GM23338 (cell line): Measurements from ENCODE around the gene CHRNA4. TPM values are rescaled to one million over a fixed set of nuclear protein-coding genes. Genes with fewer than 3 reads are reported as not detected.

Experiments
- ATAC-seq: fragments of 200-7000 bp; cut with Tn5 transposase; 3 replicates; pipeline ENCODE4 v1.9.1; 2020
- DNase-seq: peaks from one replicate; pipeline ENCODE4 v3.0.0-alpha.2; 2015; ENCODE audit warnings: low spot score
- H2AFZ ChIP-seq: fragments of 200-600 bp; sonication (generic); 2 replicates; pipeline ENCODE4 v1.8.0; 2016; ENCODE audit warnings: antibody characterized with exemption, mild to moderate bottlenecking, moderate library complexity
- H3F3A ChIP-seq: fragments of 200-600 bp; sonication (generic); replicated peaks from 2 replicates; pipeline ENCODE4 v1.8.0; 2017; ENCODE audit warnings: antibody characterized with exemption, mixed run types, low read depth
- H3K27ac ChIP-seq: fragments of 200-600 bp; sonication (generic); 2 replicates; pipeline ENCODE4 v1.6.1; 2016; ENCODE audit warnings: low read depth
- H3K27me3 ChIP-seq: fragments of 200-600 bp; sonication (generic); 2 replicates; pipeline ENCODE4 v1.8.0; 2016; ENCODE audit warnings: mild to moderate bottlenecking, mixed run types, moderate library complexity; ENCODE audit not compliant: insufficient read depth
- H3K36me3 ChIP-seq: fragments of 200-600 bp; sonication (generic); 2 replicates; pipeline ENCODE4 v1.8.0; 2016; ENCODE audit warnings: mild to moderate bottlenecking; ENCODE audit not compliant: insufficient read depth
- H3K4me1 ChIP-seq: fragments of 200-600 bp; sonication (generic); 2 replicates; pipeline ENCODE4 v1.8.0; 2016; ENCODE audit warnings: mild to moderate bottlenecking, moderate library complexity; ENCODE audit not compliant: insufficient read depth
- H3K4me2 ChIP-seq: fragments of 200-600 bp; sonication (generic); 2 replicates; pipeline ENCODE4 v1.7.1; 2017; ENCODE audit warnings: mixed run types
- H3K4me3 ChIP-seq: fragments of 200-600 bp; sonication (generic); 2 replicates; pipeline ENCODE4 v1.6.1; 2016; ENCODE audit warnings: mixed run types
- H3K79me2 ChIP-seq: fragments of 200-600 bp; sonication (generic); replicated peaks from 2 replicates; pipeline ENCODE4 v1.8.0; 2017; ENCODE audit warnings: mild to moderate bottlenecking; ENCODE audit not compliant: insufficient read depth
- H3K9me2 ChIP-seq: fragments of 200-600 bp; sonication (generic); 2 replicates; pipeline ENCODE4 v1.8.0; 2017; ENCODE audit not compliant: insufficient read depth
- H4K20me1 ChIP-seq: fragments of 200-600 bp; sonication (generic); replicated peaks from 2 replicates; pipeline ENCODE4 v1.8.0; 2017; ENCODE audit warnings: mild to moderate bottlenecking; ENCODE audit not compliant: insufficient read depth
- H3K27ac Mint-ChIP-seq: 2 replicates; pipeline ENCODE4 v1.8.0; 2020; ENCODE audit warnings: inconsistent platforms, mild to moderate bottlenecking, moderate library complexity, mixed read lengths
- H3K27me3 Mint-ChIP-seq: 3 replicates; pipeline ENCODE4 v1.8.0; 2022; ENCODE audit warnings: low read depth, mild to moderate bottlenecking, moderate library complexity, mixed read lengths, inconsistent platforms; ENCODE audit not compliant: insufficient read depth, poor library complexity
- H3K36me3 Mint-ChIP-seq: 3 replicates; pipeline ENCODE4 v1.8.0; 2021; ENCODE audit warnings: low read depth, mild to moderate bottlenecking, inconsistent platforms, moderate library complexity, mixed read lengths
- H3K4me1 Mint-ChIP-seq: 3 replicates; pipeline ENCODE4 v1.8.0; 2020; ENCODE audit warnings: mild to moderate bottlenecking, inconsistent platforms, mixed read lengths
- H3K4me3 Mint-ChIP-seq: 3 replicates; pipeline ENCODE4 v1.8.0; 2021; ENCODE audit warnings: moderate library complexity, mild to moderate bottlenecking, inconsistent platforms, mixed read lengths
- H3K9me3 Mint-ChIP-seq: 3 replicates; pipeline ENCODE4 v1.8.0; 2020; ENCODE audit warnings: moderate library complexity, mild to moderate bottlenecking, inconsistent platforms, mixed read lengths
- CREB1 ChIP-seq: fragments of 250-450 bp; sonication (Bioruptor Pico); IDR thresholded peaks from 2 replicates; pipeline ENCODE4 v1.5.0; 2020; ENCODE audit warnings: low read depth, mild to moderate bottlenecking, moderate library complexity
- EZH2 ChIP-seq: fragments of 200-600 bp; sonication (generic); IDR thresholded peaks from one replicate; pipeline ENCODE4 v1.8.0; 2017; ENCODE audit warnings: antibody characterized with exemption, mild to moderate bottlenecking, low read depth; ENCODE audit not compliant: unreplicated experiment
- EZH2phosphoT487 ChIP-seq: fragments of 200-600 bp; sonication (generic); IDR thresholded peaks from one replicate; pipeline ENCODE4 v1.8.1; 2018; ENCODE audit warnings: antibody characterized with exemption; ENCODE audit not compliant: unreplicated experiment
- JUNB ChIP-seq: IDR thresholded peaks from one replicate; pipeline ENCODE4 v1.6.1; 2016; ENCODE audit warnings: antibody characterized with exemption; ENCODE audit not compliant: unreplicated experiment
- NANOG ChIP-seq: IDR thresholded peaks from 2 replicates; pipeline ENCODE4 v1.6.1; 2016; ENCODE audit warnings: antibody characterized with exemption, borderline replicate concordance
- POLR2AphosphoS5 ChIP-seq: IDR thresholded peaks from 2 replicates; pipeline ENCODE4 v1.6.1; 2016; ENCODE audit warnings: antibody characterized with exemption, low read depth
- STAT1 ChIP-seq: IDR thresholded peaks from one replicate; pipeline ENCODE4 v1.6.1; 2016; ENCODE audit warnings: antibody characterized with exemption; ENCODE audit not compliant: unreplicated experiment
- ZNF114 ChIP-seq: fragments of 250-450 bp; sonication (Bioruptor Pico); IDR thresholded peaks from 2 replicates; pipeline ENCODE4 v1.5.0; 2020; ENCODE audit warnings: mild to moderate bottlenecking, moderate library complexity
- ZNF331 ChIP-seq: fragments of 250-450 bp; sonication (Bioruptor Pico); IDR thresholded peaks from 2 replicates; pipeline ENCODE4 v1.5.0; 2020; ENCODE audit warnings: low read depth, mild to moderate bottlenecking, moderate library complexity
- polyA plus RNA-seq: library from polyadenylated mRNA; unstranded; fragments of >200 nt; fragmentation: Nextera tagmentation; extraction: Ambion mirVana; gene quantifications from 2 replicates; pipeline ENCODE4 v1.2.1, GENCODE V29; 2016
- total RNA-seq: library from RNA; depleted of rRNA; stranded (reverse); fragments of >200 nt; shearing (Covaris generic); gene quantifications from 2 replicates; pipeline ENCODE4 v1.2.3, GENCODE V29; 2014
- TF ChIP-seq, protein P1 (sequence below): IDR thresholded peaks from one replicate; pipeline ENCODE4 v1.6.1; 2018; ENCODE audit warnings: antibody characterized with exemption; ENCODE audit not compliant: unreplicated experiment
- TF ChIP-seq, protein P2 (sequence below), 2 experiments: fragments of 200-600 bp in 1 of 2; sonication (generic) in 1 of 2; conservative IDR thresholded peaks; 2 replicates each; pipeline versions ENCODE4 v1.5.1 to v1.6.1; 2016 to 2017; ENCODE audit warnings: antibody characterized with exemption in 2 of 2, low read depth in 2 of 2, mild to moderate bottlenecking in 2 of 2, moderate library complexity in 1 of 2
- TF ChIP-seq, protein P3 (sequence below): IDR thresholded peaks from 2 replicates; pipeline ENCODE4 v1.6.1; 2016; ENCODE audit warnings: antibody characterized with exemption

CHRNA4 gene
- total and polyA plus RNA-seq, 2 experiments from 2014 or later = 2.7 to 3.9 TPM

DNA sequence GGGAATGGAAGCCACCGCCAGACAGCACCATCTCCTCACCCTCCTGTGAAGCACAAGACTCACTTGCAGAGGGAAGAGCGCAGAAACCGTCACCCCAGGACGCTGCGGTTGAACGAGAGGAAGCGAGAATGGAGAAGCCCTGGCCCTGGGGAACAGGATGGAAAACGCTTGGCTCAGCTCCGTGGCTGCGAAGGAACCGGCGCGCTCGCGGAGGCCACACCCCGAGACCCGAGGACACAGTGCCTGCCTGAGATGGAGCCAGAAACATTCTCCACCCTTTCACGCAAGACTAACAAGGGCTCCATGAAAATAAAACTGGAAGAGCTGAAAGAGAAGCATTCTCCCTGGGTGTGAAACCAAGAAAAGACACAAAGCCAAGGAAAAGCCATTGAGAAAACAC, 25.3 kb upstream of the CHRNA4 start:
- Mint-ChIP-seq H3K36me3 (peaks cover 33% of the 10 kb centered on the region), H3K27ac (no peak overlapping the region; the same call in 1 of the 2 replicates), H3K9me3 (peaks cover 63% of the 10 kb centered on the region), H3K4me3 (no peak overlapping the region; the same call in 2 of the 3 replicates), H3K27me3 (peaks cover 23% of the 10 kb centered on the region), H3K4me1 (peaks cover 7% of the 10 kb centered on the region)
- no peak for TF ChIP-seq POLR2AphosphoS5
- no peak overlapping the region for H3K4me3 ChIP-seq
- no peak overlapping the region for H2AFZ ChIP-seq
- H3K36me3 ChIP-seq = no peaks in the 10 kb centered on the region; the same call in 1 of the 2 replicates
- H3K4me1 ChIP-seq = no peaks in the 10 kb centered on the region
- H3K27ac ChIP-seq = no peak overlapping the region
- peaks cover 14% of the 10 kb centered on the region for H3F3A ChIP-seq
- no peaks in the 10 kb centered on the region for H3K79me2 ChIP-seq
- ATAC-seq = no peak
- peaks cover 4% of the 10 kb centered on the region; the same call in 1 of the 2 replicates for H3K9me2 ChIP-seq
- no peak overlapping the region for H3K4me2 ChIP-seq
- H4K20me1 ChIP-seq = no peaks in the 10 kb centered on the region
- no peak for DNase-seq
- H3K27me3 ChIP-seq = no peaks in the 10 kb centered on the region

DNA sequence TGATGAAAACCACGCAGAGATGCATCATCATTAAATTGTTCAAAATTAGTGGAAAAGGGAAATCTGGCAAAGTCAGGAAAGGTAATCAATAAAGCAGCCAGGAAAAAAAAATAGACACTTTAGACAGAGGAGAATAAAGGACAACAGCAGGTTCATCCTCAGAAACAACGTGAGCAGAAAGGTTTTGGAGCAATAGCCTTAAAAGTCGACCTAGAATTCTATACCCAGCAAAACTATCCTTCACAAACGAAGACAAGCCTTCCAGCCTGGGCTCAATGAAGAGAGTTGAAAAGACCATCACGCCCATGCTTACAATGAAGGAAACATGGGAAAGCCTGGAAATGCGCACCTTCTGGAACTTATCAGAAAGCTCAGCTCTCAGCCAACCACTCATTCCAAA, 24.7 kb upstream of the CHRNA4 start:
- peaks cover 25% of the 10 kb centered on the region for H3K27me3 Mint-ChIP-seq
- H3K4me3 ChIP-seq = no peak overlapping the region
- DNase-seq (no peak), ATAC-seq (no peak)
- no peak overlapping the region for H3K4me2 ChIP-seq
- peaks cover 4% of the 10 kb centered on the region; the same call in 1 of the 2 replicates for H3K9me2 ChIP-seq
- no peak overlapping the region for H3K4me3 Mint-ChIP-seq
- H4K20me1 ChIP-seq = no peaks in the 10 kb centered on the region
- H3K36me3 ChIP-seq = no peaks in the 10 kb centered on the region; the same call in 1 of the 2 replicates
- H2AFZ ChIP-seq = no peak overlapping the region
- H3K4me1 Mint-ChIP-seq = peaks cover 7% of the 10 kb centered on the region
- no peak overlapping the region for H3K27ac Mint-ChIP-seq
- no peaks in the 10 kb centered on the region for H3K27me3 ChIP-seq
- H3K9me3 Mint-ChIP-seq = peaks cover 57% of the 10 kb centered on the region
- H3F3A ChIP-seq = peaks cover 14% of the 10 kb centered on the region
- peaks cover 29% of the 10 kb centered on the region for H3K36me3 Mint-ChIP-seq
- no peaks in the 10 kb centered on the region for H3K4me1 ChIP-seq
- no peak overlapping the region for H3K27ac ChIP-seq
- no peaks in the 10 kb centered on the region for H3K79me2 ChIP-seq
- TF ChIP-seq ZNF114 (CRISPR knock-in tag) (no peak), ZNF331 (CRISPR knock-in tag) (no peak), JUNB (no peak), EZH2phosphoT487 (no peak), NANOG (no peak), EZH2 (no peak), POLR2AphosphoS5 (no peak), CREB1 (no peak), STAT1 (no peak)
- TF ChIP-seq, protein P1, sequence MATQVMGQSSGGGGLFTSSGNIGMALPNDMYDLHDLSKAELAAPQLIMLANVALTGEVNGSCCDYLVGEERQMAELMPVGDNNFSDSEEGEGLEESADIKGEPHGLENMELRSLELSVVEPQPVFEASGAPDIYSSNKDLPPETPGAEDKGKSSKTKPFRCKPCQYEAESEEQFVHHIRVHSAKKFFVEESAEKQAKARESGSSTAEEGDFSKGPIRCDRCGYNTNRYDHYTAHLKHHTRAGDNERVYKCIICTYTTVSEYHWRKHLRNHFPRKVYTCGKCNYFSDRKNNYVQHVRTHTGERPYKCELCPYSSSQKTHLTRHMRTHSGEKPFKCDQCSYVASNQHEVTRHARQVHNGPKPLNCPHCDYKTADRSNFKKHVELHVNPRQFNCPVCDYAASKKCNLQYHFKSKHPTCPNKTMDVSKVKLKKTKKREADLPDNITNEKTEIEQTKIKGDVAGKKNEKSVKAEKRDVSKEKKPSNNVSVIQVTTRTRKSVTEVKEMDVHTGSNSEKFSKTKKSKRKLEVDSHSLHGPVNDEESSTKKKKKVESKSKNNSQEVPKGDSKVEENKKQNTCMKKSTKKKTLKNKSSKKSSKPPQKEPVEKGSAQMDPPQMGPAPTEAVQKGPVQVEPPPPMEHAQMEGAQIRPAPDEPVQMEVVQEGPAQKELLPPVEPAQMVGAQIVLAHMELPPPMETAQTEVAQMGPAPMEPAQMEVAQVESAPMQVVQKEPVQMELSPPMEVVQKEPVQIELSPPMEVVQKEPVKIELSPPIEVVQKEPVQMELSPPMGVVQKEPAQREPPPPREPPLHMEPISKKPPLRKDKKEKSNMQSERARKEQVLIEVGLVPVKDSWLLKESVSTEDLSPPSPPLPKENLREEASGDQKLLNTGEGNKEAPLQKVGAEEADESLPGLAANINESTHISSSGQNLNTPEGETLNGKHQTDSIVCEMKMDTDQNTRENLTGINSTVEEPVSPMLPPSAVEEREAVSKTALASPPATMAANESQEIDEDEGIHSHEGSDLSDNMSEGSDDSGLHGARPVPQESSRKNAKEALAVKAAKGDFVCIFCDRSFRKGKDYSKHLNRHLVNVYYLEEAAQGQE = no peak
- TF ChIP-seq, protein P2, sequence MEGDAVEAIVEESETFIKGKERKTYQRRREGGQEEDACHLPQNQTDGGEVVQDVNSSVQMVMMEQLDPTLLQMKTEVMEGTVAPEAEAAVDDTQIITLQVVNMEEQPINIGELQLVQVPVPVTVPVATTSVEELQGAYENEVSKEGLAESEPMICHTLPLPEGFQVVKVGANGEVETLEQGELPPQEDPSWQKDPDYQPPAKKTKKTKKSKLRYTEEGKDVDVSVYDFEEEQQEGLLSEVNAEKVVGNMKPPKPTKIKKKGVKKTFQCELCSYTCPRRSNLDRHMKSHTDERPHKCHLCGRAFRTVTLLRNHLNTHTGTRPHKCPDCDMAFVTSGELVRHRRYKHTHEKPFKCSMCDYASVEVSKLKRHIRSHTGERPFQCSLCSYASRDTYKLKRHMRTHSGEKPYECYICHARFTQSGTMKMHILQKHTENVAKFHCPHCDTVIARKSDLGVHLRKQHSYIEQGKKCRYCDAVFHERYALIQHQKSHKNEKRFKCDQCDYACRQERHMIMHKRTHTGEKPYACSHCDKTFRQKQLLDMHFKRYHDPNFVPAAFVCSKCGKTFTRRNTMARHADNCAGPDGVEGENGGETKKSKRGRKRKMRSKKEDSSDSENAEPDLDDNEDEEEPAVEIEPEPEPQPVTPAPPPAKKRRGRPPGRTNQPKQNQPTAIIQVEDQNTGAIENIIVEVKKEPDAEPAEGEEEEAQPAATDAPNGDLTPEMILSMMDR (conservative IDR thresholded peaks at IDR 0.05; ENCODE audit: low read depth in 2 of 2) = no peak
- TF ChIP-seq, protein P3, sequence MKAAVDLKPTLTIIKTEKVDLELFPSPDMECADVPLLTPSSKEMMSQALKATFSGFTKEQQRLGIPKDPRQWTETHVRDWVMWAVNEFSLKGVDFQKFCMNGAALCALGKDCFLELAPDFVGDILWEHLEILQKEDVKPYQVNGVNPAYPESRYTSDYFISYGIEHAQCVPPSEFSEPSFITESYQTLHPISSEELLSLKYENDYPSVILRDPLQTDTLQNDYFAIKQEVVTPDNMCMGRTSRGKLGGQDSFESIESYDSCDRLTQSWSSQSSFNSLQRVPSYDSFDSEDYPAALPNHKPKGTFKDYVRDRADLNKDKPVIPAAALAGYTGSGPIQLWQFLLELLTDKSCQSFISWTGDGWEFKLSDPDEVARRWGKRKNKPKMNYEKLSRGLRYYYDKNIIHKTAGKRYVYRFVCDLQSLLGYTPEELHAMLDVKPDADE = no peak
